ENCODE data around the gene CCDC201. TPM values are rescaled to one million over a fixed set of nuclear protein-coding genes. Genes with fewer than 3 reads are reported as not detected.
A peak's percentile ranks its signal among the peaks of the same experiment; 100 is the strongest.

The CCDC201 gene
- total RNA-seq, 4 donors from 2014 or later = not detected

GRCh38 chr7:45876519-45876918 is 3.6 kb upstream of the CCDC201 start:
- DNase-seq (ENCODE audit: low spot score in 2 of 2) = peak in 1 of 2 donors; percentile 21
- intact Hi-C loops (cut with DNase I; ENCODE audit: low total_unique reads) = no loop called here
- WGBS, 2 donors = 65 to 84% methylated on average over 2 of the region's 2 CpGs
- TF ChIP-seq CTCF (IDR thresholded peaks at IDR 0.05) (no peak), POLR2A (IDR thresholded peaks at IDR 0.05) (no peak)
- H3K4me3 ChIP-seq (ENCODE audit: low read depth, poor library complexity, severe bottlenecking) = no peak overlapping the region

GRCh38 chr7:45874408-45875131 is 1.7 kb upstream of the CCDC201 start:
- WGBS, 2 donors = 88 to 94% methylated on average over 8 of the region's 8 CpGs
- intact Hi-C loops (cut with DNase I; ENCODE audit: low total_unique reads) = no loop called here
- TF ChIP-seq POLR2A (IDR thresholded peaks at IDR 0.05) (no peak), CTCF (IDR thresholded peaks at IDR 0.05) (no peak)
- no peak overlapping the region for H3K4me3 ChIP-seq (ENCODE audit: low read depth, poor library complexity, severe bottlenecking)
- peak in 1 of 2 donors; percentile 40 for DNase-seq (ENCODE audit: low spot score in 2 of 2)

- intact Hi-C loops (cut with DNase I; ENCODE audit: low total_unique reads) = no loop called here
- no peak overlapping the region for H3K4me3 ChIP-seq (ENCODE audit: low read depth, poor library complexity, severe bottlenecking)
- no peak for TF ChIP-seq CTCF (IDR thresholded peaks at IDR 0.05)
- TF ChIP-seq POLR2A (IDR thresholded peaks at IDR 0.05) = no peak
- WGBS, 2 donors = 48 to 59% methylated on average over 6 of the region's 6 CpGs
- peak in 1 of 2 donors; percentile 39 for DNase-seq (ENCODE audit: low spot score in 2 of 2)
Observed at GRCh38 chr7:45873355-45873754, 473 bp upstream of the CCDC201 start.

GRCh38 chr7:45872116-45873034 is 507 bp downstream of the CCDC201 start:
- intact Hi-C loops (cut with DNase I; ENCODE audit: low total_unique reads) = no loop called here
- DNase-seq (ENCODE audit: low spot score in 2 of 2) = peak in 1 of 2 donors; percentile 73
- no peak for TF ChIP-seq POLR2A (IDR thresholded peaks at IDR 0.05)
- no peak overlapping the region for H3K4me3 ChIP-seq (ENCODE audit: low read depth, poor library complexity, severe bottlenecking)
- 79 to 84% methylated on average over 7 to 10 of the region's 10 CpGs for WGBS, 2 donors

- WGBS, 2 donors = 78% methylated on average over 4 of the region's 4 CpGs
- TF ChIP-seq POLR2A (IDR thresholded peaks at IDR 0.05) (no peak), CTCF (IDR thresholded peaks at IDR 0.05) (no peak)
- intact Hi-C loops (cut with DNase I; ENCODE audit: low total_unique reads) = no loop called here
- no peak for DNase-seq (ENCODE audit: low spot score in 2 of 2)
- H3K4me3 ChIP-seq (ENCODE audit: low read depth, poor library complexity, severe bottlenecking) = no peak overlapping the region
Observed at GRCh38 chr7:45869426-45869825, 3.5 kb downstream of the CCDC201 start.

- DNase-seq (ENCODE audit: low spot score in 2 of 2) = no peak
- intact Hi-C loops (cut with DNase I; ENCODE audit: low total_unique reads) = no loop called here
- H3K4me3 ChIP-seq (ENCODE audit: low read depth, poor library complexity, severe bottlenecking) = no peak overlapping the region
- WGBS, 2 donors = 37 to 49% methylated on average over 2 of the region's 2 CpGs
- TF ChIP-seq CTCF (IDR thresholded peaks at IDR 0.05) = no peak
- TF ChIP-seq POLR2A (IDR thresholded peaks at IDR 0.05) = no peak
Observed at GRCh38 chr7:45867471-45867870, 5.4 kb downstream of the CCDC201 start.

All from lower leg skin (tissue), 4 donors.